WTC11 (cell line): Measurements from ENCODE around the gene TTC21A.

Experiments
- ATF6 ChIP-seq: sonication (generic); formaldehyde crosslinking; IDR thresholded peaks from 2 replicates; pipeline ENCODE4 v1.8.1; 2023; ENCODE audit warnings: mild to moderate bottlenecking, missing genetic modification reagents
- CTCF ChIP-seq: fragments of 200-600 bp; IDR thresholded peaks from 2 replicates; pipeline ENCODE4 v1.8.0; 2022; ENCODE audit warnings: antibody characterized with exemption
- FOXP1 ChIP-seq: sonication (generic); formaldehyde crosslinking; IDR thresholded peaks from 2 replicates; pipeline ENCODE4 v1.8.0; 2022; ENCODE audit warnings: missing genetic modification reagents, mild to moderate bottlenecking, moderate library complexity, borderline replicate concordance
- JUN ChIP-seq: sonication (generic); formaldehyde crosslinking; IDR thresholded peaks from 2 replicates; pipeline ENCODE4 v1.8.0; 2023; ENCODE audit warnings: mild to moderate bottlenecking, missing genetic modification reagents
- MAX ChIP-seq: sonication (generic); formaldehyde crosslinking; IDR thresholded peaks from 2 replicates; pipeline ENCODE4 v1.8.0; 2022; ENCODE audit warnings: mild to moderate bottlenecking, missing genetic modification reagents
- NR1H2 ChIP-seq: sonication (generic); formaldehyde crosslinking; IDR thresholded peaks from 2 replicates; pipeline ENCODE4 v1.9.0; 2021; ENCODE audit warnings: mild to moderate bottlenecking, moderate library complexity, missing genetic modification reagents
- PRDM15 ChIP-seq: sonication (generic); formaldehyde crosslinking; IDR thresholded peaks from 2 replicates; pipeline ENCODE4 v1.8.0; 2022; ENCODE audit warnings: missing genetic modification reagents
- TEAD1 ChIP-seq: sonication (generic); formaldehyde crosslinking; IDR thresholded peaks from 2 replicates; pipeline ENCODE4 v1.8.0; 2022; ENCODE audit warnings: mild to moderate bottlenecking, missing genetic modification reagents
- ZNF121 ChIP-seq: sonication (generic); formaldehyde crosslinking; IDR thresholded peaks from 2 replicates; pipeline ENCODE4 v1.8.0; 2023; ENCODE audit warnings: missing genetic modification reagents
- ZNF263 ChIP-seq: sonication (generic); formaldehyde crosslinking; IDR thresholded peaks from 2 replicates; pipeline ENCODE4 v1.8.1; 2022; ENCODE audit warnings: low read depth, mild to moderate bottlenecking, moderate library complexity, missing genetic modification reagents
- TF ChIP-seq, protein P1 (sequence below): sonication (generic); formaldehyde crosslinking; IDR thresholded peaks from 2 replicates; pipeline ENCODE4 v1.8.0; 2022; ENCODE audit warnings: mild to moderate bottlenecking, missing genetic modification reagents
- TF ChIP-seq, protein P2 (sequence below): sonication (generic); formaldehyde crosslinking; IDR thresholded peaks from 2 replicates; pipeline ENCODE4 v1.8.0; 2022; ENCODE audit warnings: mild to moderate bottlenecking, missing genetic modification reagents

- TF ChIP-seq, protein P1, sequence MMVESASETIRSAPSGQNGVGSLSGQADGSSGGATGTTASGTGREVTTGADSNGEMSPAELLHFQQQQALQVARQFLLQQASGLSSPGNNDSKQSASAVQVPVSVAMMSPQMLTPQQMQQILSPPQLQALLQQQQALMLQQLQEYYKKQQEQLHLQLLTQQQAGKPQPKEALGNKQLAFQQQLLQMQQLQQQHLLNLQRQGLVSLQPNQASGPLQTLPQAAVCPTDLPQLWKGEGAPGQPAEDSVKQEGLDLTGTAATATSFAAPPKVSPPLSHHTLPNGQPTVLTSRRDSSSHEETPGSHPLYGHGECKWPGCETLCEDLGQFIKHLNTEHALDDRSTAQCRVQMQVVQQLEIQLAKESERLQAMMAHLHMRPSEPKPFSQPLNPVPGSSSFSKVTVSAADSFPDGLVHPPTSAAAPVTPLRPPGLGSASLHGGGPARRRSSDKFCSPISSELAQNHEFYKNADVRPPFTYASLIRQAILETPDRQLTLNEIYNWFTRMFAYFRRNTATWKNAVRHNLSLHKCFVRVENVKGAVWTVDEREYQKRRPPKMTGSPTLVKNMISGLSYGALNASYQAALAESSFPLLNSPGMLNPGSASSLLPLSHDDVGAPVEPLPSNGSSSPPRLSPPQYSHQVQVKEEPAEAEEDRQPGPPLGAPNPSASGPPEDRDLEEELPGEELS (CRISPR knock-in tag): no peak
- TF ChIP-seq ZNF263 (CRISPR knock-in tag): no peak
- TF ChIP-seq ZNF121: no peak
- TF ChIP-seq PRDM15 (CRISPR knock-in tag): no peak
- no peak for TF ChIP-seq CTCF
- TF ChIP-seq, protein P2, sequence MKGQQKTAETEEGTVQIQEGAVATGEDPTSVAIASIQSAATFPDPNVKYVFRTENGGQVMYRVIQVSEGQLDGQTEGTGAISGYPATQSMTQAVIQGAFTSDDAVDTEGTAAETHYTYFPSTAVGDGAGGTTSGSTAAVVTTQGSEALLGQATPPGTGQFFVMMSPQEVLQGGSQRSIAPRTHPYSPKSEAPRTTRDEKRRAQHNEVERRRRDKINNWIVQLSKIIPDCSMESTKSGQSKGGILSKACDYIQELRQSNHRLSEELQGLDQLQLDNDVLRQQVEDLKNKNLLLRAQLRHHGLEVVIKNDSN (CRISPR knock-in tag): no peak
- TF ChIP-seq JUN (CRISPR knock-in tag): no peak
- TF ChIP-seq MAX (CRISPR knock-in tag): no peak
- no peak for TF ChIP-seq ATF6 (CRISPR knock-in tag)
- TF ChIP-seq TEAD1 (CRISPR knock-in tag): no peak
- no peak for TF ChIP-seq NR1H2
- TF ChIP-seq FOXP1 (CRISPR knock-in tag): no peak
Measured at GRCh38 chr3:39094851-39095677, 12.4 kb upstream of the TTC21A start.
